ENCODE measurements around the gene HOXC6. TPM values are rescaled to one million over a fixed set of nuclear protein-coding genes. Genes with fewer than 3 reads are reported as not detected.
A peak's percentile ranks its signal among the peaks of the same experiment; 100 is the strongest.
"Not testable (repeated sequence)": the region's sequence is repeated elsewhere in the genome, so short reads cannot be mapped to it uniquely, and the experiment has no call there.

The HOXC6 gene
- total and polyA plus RNA-seq, 2 experiments from 2014 or later: not detected

DNA sequence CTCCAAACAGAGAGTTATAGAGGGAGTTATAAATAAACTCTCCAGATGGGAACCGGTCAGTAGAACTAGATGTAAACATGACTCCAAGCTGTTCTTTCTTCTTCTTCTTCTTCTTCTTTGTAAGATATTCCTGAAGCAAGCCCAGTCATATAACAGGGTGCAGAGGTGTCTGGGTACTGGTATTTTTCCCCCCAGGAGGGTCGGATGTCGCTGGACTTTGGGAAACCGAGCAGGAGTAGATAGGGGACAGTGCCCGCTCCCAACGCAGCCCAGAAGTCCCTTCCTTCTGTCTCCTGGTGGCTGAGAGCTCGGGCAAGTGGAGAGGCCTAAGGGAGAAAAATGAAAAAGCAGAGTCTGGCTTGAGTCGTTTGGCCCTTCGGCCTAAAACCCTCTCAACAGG lies 50.9 kb downstream of the HOXC6 start:
- H3K36me3 ChIP-seq (ENCODE audit: insufficient read depth); H4K20me1 ChIP-seq (replicated peaks; ENCODE audit: insufficient read depth); H3K9me3 Mint-ChIP-seq; H3K27ac ChIP-seq (ENCODE audit: low read depth); ATAC-seq; H3K9me2 ChIP-seq (ENCODE audit: insufficient read depth); H3K79me2 ChIP-seq (replicated peaks; ENCODE audit: insufficient read depth); H2AFZ ChIP-seq; H3K27ac Mint-ChIP-seq; H3K36me3 Mint-ChIP-seq (ENCODE audit: low read depth); DNase-seq (ENCODE audit: low spot score): not testable (repeated sequence)
- H3F3A ChIP-seq (replicated peaks; ENCODE audit: low read depth): 0 out of 2 replicates have a peak, but pooled peaks cover 14% of the 10 kb centered on the region
- Mint-ChIP-seq H3K4me1 (peaks cover 65% of the 10 kb centered on the region), H3K27me3 (ENCODE audit: insufficient read depth, low read depth, poor library complexity) (peaks cover 87% of the 10 kb centered on the region), H3K4me3 (0 out of 3 replicates have a peak overlapping the region, but pooled peaks have one; percentile 2)
- H3K4me3 ChIP-seq: peak overlapping the region; percentile 16; the same call in 1 of the 2 replicates
- TF ChIP-seq EZH2 (IDR thresholded peaks at IDR 0.05; ENCODE audit: low read depth, unreplicated experiment): peak; percentile 92
- H3K4me2 ChIP-seq: peak overlapping the region; percentile 64
- H3K4me1 ChIP-seq (ENCODE audit: insufficient read depth): peaks cover 71% of the 10 kb centered on the region
- peaks cover 92% of the 10 kb centered on the region for H3K27me3 ChIP-seq (ENCODE audit: insufficient read depth)

MicroRNA genes within 50 kb of the gene (microRNA counts, 767-probe panel; counts per million panel counts)
- microRNA hsa-miR-196a-5p: not detected
- not detected for microRNA hsa-miR-615-3p
- microRNA hsa-miR-615-5p: not detected

Small RNA genes within 50 kb of the gene (microRNA-seq; reads per million reads assigned to microRNA genes)
- gene MIR196A2: 1.1 reads per million
- gene MIR615: 0.89 reads per million

Small RNA genes within 50 kb of the gene (small RNA-seq; reads per million reads assigned to genes)
- not detected for gene HOXC5 (ENCODE audit: low replicate concordance)
- not detected for gene MIR196A2 (ENCODE audit: low replicate concordance)
- gene MIR615 (ENCODE audit: low replicate concordance): not detected

Other genes starting within 250 kb of the HOXC6 start
- 0.10 TPM in 1 of 2 replicates, not detected in the other for gene HOXC13, start 89.6 kb upstream of the HOXC6 start, total RNA-seq (2014; rRNA removed; shearing (Covaris generic))
- gene HOXC13, start 89.6 kb upstream of the HOXC6 start, polyA plus RNA-seq (2016; fragmentation: Nextera tagmentation; extraction: Ambion mirVana): not detected in 2 replicates
- gene HOXC12, start 73.5 kb upstream of the HOXC6 start, total RNA-seq (2014; rRNA removed; shearing (Covaris generic)): not detected in 2 replicates
- gene HOXC12, start 73.5 kb upstream of the HOXC6 start, polyA plus RNA-seq (2016; fragmentation: Nextera tagmentation; extraction: Ambion mirVana): not detected in 2 replicates
- gene HOXC11, start 55.3 kb upstream of the HOXC6 start, total RNA-seq (2014; rRNA removed; shearing (Covaris generic)): not detected in 2 replicates
- gene HOXC11, start 55.3 kb upstream of the HOXC6 start, polyA plus RNA-seq (2016; fragmentation: Nextera tagmentation; extraction: Ambion mirVana): not detected in 2 replicates
- not detected in 2 replicates for gene HOTAIR, start 53.5 kb upstream of the HOXC6 start, total RNA-seq (2014; rRNA removed; shearing (Covaris generic))
- gene HOTAIR, start 53.5 kb upstream of the HOXC6 start, polyA plus RNA-seq (2016; fragmentation: Nextera tagmentation; extraction: Ambion mirVana): not detected in 2 replicates
- gene HOXC10, start 43.3 kb upstream of the HOXC6 start, total RNA-seq (2014; rRNA removed; shearing (Covaris generic)): not detected in 2 replicates
- not detected in 2 replicates for gene HOXC10, start 43.3 kb upstream of the HOXC6 start, polyA plus RNA-seq (2016; fragmentation: Nextera tagmentation; extraction: Ambion mirVana)
- gene HOXC9, start 28.3 kb upstream of the HOXC6 start, total RNA-seq (2014; rRNA removed; shearing (Covaris generic)): not detected in 2 replicates
- gene HOXC9, start 28.3 kb upstream of the HOXC6 start, polyA plus RNA-seq (2016; fragmentation: Nextera tagmentation; extraction: Ambion mirVana): not detected in 2 replicates
- not detected in 2 replicates for gene HOXC8, start 19.5 kb upstream of the HOXC6 start, total RNA-seq (2014; rRNA removed; shearing (Covaris generic))
- gene HOXC8, start 19.5 kb upstream of the HOXC6 start, polyA plus RNA-seq (2016; fragmentation: Nextera tagmentation; extraction: Ambion mirVana): not detected in 2 replicates
- not detected in 2 replicates for gene HOXC5, start 4.6 kb downstream of the HOXC6 start, total RNA-seq (2014; rRNA removed; shearing (Covaris generic))
- gene HOXC5, start 4.6 kb downstream of the HOXC6 start, polyA plus RNA-seq (2016; fragmentation: Nextera tagmentation; extraction: Ambion mirVana): not detected in 2 replicates
- gene HOXC4, start 25.4 kb downstream of the HOXC6 start, total RNA-seq (2014; rRNA removed; shearing (Covaris generic)): not detected in 2 replicates
- gene HOXC4, start 25.4 kb downstream of the HOXC6 start, polyA plus RNA-seq (2016; fragmentation: Nextera tagmentation; extraction: Ambion mirVana): not detected in 2 replicates
- gene SMUG1, start 160.5 kb downstream of the HOXC6 start, total RNA-seq (2014; rRNA removed; shearing (Covaris generic)): 19.6 and 23.8 TPM in 2 replicates
- 21.8 and 23.1 TPM in 2 replicates for gene SMUG1, start 160.5 kb downstream of the HOXC6 start, polyA plus RNA-seq (2016; fragmentation: Nextera tagmentation; extraction: Ambion mirVana)

Measured in GM23338 (cell line).